Measurements from ENCODE around the gene CYFIP2. TPM values are rescaled to one million over a fixed set of nuclear protein-coding genes. Genes with fewer than 3 reads are reported as not detected.

The CYFIP2 gene
- total RNA-seq, 1 donor from 2014 or later, result 59.2 TPM

GRCh38 chr5:157303667-157304327 is 37.9 kb downstream of the CYFIP2 start:
- H3K4me3 ChIP-seq (ENCODE audit: low read depth, low read length), result no peak overlapping the region
- TF ChIP-seq, protein P1, sequence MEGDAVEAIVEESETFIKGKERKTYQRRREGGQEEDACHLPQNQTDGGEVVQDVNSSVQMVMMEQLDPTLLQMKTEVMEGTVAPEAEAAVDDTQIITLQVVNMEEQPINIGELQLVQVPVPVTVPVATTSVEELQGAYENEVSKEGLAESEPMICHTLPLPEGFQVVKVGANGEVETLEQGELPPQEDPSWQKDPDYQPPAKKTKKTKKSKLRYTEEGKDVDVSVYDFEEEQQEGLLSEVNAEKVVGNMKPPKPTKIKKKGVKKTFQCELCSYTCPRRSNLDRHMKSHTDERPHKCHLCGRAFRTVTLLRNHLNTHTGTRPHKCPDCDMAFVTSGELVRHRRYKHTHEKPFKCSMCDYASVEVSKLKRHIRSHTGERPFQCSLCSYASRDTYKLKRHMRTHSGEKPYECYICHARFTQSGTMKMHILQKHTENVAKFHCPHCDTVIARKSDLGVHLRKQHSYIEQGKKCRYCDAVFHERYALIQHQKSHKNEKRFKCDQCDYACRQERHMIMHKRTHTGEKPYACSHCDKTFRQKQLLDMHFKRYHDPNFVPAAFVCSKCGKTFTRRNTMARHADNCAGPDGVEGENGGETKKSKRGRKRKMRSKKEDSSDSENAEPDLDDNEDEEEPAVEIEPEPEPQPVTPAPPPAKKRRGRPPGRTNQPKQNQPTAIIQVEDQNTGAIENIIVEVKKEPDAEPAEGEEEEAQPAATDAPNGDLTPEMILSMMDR (conservative IDR thresholded peaks at IDR 0.05; ENCODE audit: low read depth, low read length), result peak; percentile 44
- DNase-seq (ENCODE audit: low read depth), result no peak

DNA sequence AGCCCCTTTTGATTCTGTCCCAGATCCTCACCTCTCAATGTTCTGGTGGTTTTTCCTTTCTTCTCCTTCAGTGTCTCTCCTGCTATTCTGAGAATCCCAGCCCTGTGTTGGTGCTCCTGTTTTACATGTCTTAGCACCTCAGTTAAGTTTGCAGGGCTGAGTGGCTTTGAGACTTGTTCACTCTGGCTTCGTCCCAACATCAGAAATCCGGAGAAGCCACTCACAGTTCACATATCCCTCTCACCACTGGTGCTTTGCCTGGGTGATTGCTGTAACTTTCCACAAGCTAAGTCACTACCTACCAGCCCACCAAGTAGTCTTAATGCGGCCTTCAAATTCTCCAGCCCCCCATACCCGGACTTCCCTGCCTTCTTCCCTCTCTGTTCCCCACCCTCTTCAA is 40.2 kb downstream of the CYFIP2 start:
- DNase-seq (ENCODE audit: low read depth), result no peak
- TF ChIP-seq, protein P1 (conservative IDR thresholded peaks at IDR 0.05; ENCODE audit: low read depth, low read length), result no peak
- no peak overlapping the region for H3K4me3 ChIP-seq (ENCODE audit: low read depth, low read length)

DNA sequence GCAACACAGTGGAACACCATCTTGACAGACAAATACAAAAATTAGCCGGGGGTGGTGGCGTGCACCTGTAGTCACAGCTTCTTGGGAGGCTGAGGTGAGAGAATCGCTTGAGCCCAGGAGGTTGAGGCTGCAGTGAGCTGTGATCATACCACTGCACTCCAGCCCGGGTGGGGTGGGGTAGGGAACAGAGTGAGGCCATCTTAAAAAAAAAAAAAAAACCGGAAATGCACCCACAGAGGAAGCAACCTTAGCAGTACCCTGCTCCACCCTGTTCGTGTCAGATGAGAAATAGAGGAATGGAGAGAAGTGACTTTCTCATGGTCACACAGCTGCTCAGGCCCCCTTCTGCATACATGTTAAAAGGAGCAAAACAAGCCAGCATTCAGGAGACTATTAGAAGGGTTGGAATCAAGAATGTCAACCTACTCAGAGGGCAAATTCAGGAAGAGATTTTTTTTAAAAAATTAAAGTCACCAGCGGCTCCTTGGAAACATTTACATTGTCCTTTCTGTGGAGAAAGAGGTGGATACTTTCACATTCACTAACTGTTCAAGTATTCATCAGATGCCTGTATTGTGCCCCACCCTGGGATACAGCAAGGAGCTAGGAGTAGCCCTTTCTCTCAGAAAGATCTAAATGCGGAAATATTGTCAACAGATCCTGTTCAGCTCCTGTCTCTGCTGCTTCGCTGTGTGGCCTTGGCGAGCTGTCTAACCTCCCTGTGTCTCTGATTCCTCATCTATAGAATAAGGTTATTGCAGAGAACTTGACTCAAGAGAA is 41.0 kb downstream of the CYFIP2 start:
- TF ChIP-seq, protein P1 (conservative IDR thresholded peaks at IDR 0.05; ENCODE audit: low read depth, low read length), result no peak
- DNase-seq (ENCODE audit: low read depth), result no peak
- no peak overlapping the region for H3K4me3 ChIP-seq (ENCODE audit: low read depth, low read length)

DNA sequence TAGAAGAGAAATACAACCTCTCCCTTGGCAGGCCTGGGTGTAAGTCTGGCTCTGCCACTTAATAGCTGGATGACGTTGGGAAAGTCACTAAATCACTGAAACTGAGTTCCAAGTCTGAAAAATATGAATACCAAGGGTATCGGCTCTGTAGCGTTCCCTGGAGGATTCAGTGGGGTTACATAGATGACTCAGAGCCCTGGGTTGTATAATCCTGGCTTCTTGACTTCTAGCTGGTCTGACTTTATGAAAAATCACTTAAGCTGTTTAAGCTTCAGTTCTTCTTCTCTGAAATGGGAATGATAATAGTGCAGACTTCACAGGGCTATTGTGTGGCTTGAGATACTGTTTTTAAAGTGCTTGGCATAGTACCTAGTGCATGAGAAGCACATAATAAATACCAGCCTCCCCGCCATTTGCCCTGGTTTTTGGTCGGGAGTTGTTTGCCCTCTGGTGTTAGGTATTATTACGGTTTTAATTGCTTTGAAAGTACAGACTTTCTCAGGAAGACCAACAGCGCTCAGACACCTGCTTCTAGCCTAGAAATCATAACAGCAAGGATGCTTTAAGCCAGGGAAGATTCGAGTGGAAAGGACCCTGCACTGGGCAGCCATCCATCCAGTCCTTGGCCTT is 43.0 kb downstream of the CYFIP2 start:
- H3K4me3 ChIP-seq (ENCODE audit: low read depth, low read length), result no peak overlapping the region
- DNase-seq (ENCODE audit: low read depth), result no peak
- TF ChIP-seq, protein P1 (conservative IDR thresholded peaks at IDR 0.05; ENCODE audit: low read depth, low read length), result peak; percentile 27

- H3K4me3 ChIP-seq (ENCODE audit: low read depth, low read length), result no peak overlapping the region
- TF ChIP-seq, protein P1 (conservative IDR thresholded peaks at IDR 0.05; ENCODE audit: low read depth, low read length), result no peak
- no peak for DNase-seq (ENCODE audit: low read depth)
These were observed 43.9 kb downstream of the CYFIP2 start for GRCh38 chr5:157309796-157310195.

- TF ChIP-seq, protein P1 (conservative IDR thresholded peaks at IDR 0.05; ENCODE audit: low read depth, low read length), result no peak
- no peak overlapping the region for H3K4me3 ChIP-seq (ENCODE audit: low read depth, low read length)
- no peak for DNase-seq (ENCODE audit: low read depth)
These were observed 45.7 kb downstream of the CYFIP2 start for GRCh38 chr5:157311595-157311994.
